Tibial artery (tissue), 4 donors: ENCODE data around the gene SGCG.

ENCODE experiments used
- DNase-seq, 2 donors: peaks; one replicate each; pipeline ENCODE4 v3.0.0-alpha.2; 2019
- H3K27ac ChIP-seq, 2 donors: fragments of 200-600 bp; sonication (generic) in 1 of 2; 1 replicate in 1 of 2; 2 replicates in 1 of 2; pipeline ENCODE4 v1.5.1; 2018 to 2019; ENCODE audit warnings: mild to moderate bottlenecking in 1 of 2
- H3K27me3 ChIP-seq, 2 donors: fragments of 200-600 bp; sonication (generic) in 1 of 2; one replicate each; pipeline versions ENCODE4 v1.5.1 to v1.6.0; 2016 to 2019
- H3K36me3 ChIP-seq, 3 donors: fragments of 200-600 bp; sonication (generic) in 2 of 3; one replicate each; pipeline ENCODE4 v1.5.1; 2016 to 2019; ENCODE audit warnings: mild to moderate bottlenecking in 2 of 3
- H3K4me1 ChIP-seq, 4 donors: fragments of 200-600 bp; sonication (generic) in 2 of 4; 1 replicate in 3 of 4; 2 replicates in 1 of 4; pipeline ENCODE4 v1.5.1; 2016 to 2019
- H3K4me3 ChIP-seq, 2 donors: fragments of 200-600 bp; sonication (generic) in 1 of 2; 1 replicate in 1 of 2; 2 replicates in 1 of 2; pipeline ENCODE4 v1.5.1; 2018 to 2019; ENCODE audit warnings: mild to moderate bottlenecking in 2 of 2
- H3K9me3 ChIP-seq, 3 donors: fragments of 200-600 bp; sonication (generic) in 1 of 3; one replicate each; pipeline ENCODE4 v1.5.1; 2016 to 2019
- intact Hi-C: fragments of 100-400 bp; cut with DNase I; formaldehyde crosslinking; loops from one replicate; pipeline ENCODE4 v1.15.0; 2023; ENCODE audit warnings: low total_unique reads
- TF ChIP-seq, protein P1 (sequence below), 2 experiments: fragments of 200-600 bp in 1 of 2; fragments of 450-650 bp in 1 of 2; IDR thresholded peaks; one replicate each; pipeline ENCODE4 v1.5.1; 2017 to 2019; ENCODE audit warnings: antibody characterized with exemption in 2 of 2, mild to moderate bottlenecking in 1 of 2, moderate library complexity in 1 of 2

Gene SGCG

DNA sequence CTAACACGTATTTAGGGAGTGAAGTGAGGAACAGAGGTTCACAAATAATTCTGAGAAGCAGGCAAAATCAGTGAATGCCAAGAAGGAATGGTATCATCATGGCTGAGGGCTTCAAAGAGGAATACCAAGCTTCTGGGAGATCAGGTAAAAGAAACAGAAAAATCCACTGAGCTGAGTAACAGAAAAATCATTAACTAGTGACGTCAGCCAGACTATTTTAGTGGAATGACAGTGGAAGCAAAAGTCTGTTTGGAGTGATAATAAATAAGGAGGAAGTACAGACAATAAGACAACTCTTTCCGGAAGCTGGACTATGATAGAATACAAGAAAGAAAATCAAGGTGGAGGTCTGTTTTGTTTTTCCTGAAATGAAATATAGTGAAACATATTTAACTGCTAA, 169.2 kb downstream of the SGCG start:
- TF ChIP-seq, protein P1, sequence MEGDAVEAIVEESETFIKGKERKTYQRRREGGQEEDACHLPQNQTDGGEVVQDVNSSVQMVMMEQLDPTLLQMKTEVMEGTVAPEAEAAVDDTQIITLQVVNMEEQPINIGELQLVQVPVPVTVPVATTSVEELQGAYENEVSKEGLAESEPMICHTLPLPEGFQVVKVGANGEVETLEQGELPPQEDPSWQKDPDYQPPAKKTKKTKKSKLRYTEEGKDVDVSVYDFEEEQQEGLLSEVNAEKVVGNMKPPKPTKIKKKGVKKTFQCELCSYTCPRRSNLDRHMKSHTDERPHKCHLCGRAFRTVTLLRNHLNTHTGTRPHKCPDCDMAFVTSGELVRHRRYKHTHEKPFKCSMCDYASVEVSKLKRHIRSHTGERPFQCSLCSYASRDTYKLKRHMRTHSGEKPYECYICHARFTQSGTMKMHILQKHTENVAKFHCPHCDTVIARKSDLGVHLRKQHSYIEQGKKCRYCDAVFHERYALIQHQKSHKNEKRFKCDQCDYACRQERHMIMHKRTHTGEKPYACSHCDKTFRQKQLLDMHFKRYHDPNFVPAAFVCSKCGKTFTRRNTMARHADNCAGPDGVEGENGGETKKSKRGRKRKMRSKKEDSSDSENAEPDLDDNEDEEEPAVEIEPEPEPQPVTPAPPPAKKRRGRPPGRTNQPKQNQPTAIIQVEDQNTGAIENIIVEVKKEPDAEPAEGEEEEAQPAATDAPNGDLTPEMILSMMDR (IDR thresholded peaks at IDR 0.05), result no peak
- peaks cover 0 to 39% (median 4%) of the 10 kb centered on the region in 4 donors for H3K4me1 ChIP-seq
- H3K27me3 ChIP-seq, result no peaks in the 10 kb centered on the region
- intact Hi-C loops, result no loop called here
- peak overlapping the region in 1 of 2 donors; percentile 17 for H3K27ac ChIP-seq
- no peaks in the 10 kb centered on the region for H3K9me3 ChIP-seq
- H3K36me3 ChIP-seq, result peaks cover 29 to 42% (median 32%) of the 10 kb centered on the region in 3 donors
- H3K4me3 ChIP-seq, result no peak overlapping the region
- no peak for DNase-seq

DNA sequence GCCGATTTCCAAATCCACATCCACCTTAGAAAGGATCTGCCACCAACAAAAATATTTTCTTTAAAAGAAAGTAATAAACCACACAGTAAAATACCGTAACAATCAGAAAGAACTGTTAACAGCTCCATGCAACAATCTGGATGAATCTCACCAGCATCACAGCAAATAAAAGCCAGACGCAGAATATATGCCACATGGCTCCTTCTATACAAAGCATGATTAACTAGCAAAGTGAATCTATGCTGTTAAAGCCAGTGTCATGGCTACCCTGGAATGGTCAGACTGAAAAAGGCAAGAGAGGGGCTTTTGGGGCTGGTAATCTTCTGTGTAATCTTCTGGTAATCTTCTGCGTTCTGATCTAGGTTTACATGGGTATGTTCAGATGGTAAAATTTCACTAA, 171.4 kb downstream of the SGCG start:
- H3K36me3 ChIP-seq, result peaks cover 31 to 49% (median 36%) of the 10 kb centered on the region in 3 donors
- no peak overlapping the region for H3K4me3 ChIP-seq
- peaks cover 0 to 39% (median 4%) of the 10 kb centered on the region in 4 donors for H3K4me1 ChIP-seq
- intact Hi-C loops, result no loop called here
- TF ChIP-seq, protein P1 (IDR thresholded peaks at IDR 0.05), result no peak
- H3K27me3 ChIP-seq, result no peaks in the 10 kb centered on the region
- H3K27ac ChIP-seq, result no peak overlapping the region
- no peaks in the 10 kb centered on the region for H3K9me3 ChIP-seq
- no peak for DNase-seq

DNA sequence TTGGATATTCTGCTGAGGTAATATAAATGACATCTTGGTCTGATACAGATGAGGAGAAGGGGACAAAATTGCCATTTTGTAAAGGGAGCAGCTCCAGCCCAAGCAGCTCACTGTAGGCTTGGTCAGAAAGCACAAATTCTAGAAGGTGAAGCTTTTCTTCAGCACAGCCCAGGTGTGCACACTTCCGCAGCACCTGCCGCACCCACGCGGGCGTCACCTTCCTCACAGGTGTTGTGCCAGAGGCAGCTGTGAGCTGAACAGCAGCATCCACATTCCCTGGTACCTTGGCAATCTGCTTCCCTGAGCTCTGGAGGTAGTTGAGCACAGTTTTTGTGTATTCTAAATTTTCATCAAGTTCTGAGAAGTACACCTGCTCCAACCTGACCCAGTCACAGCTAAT, 173.7 kb downstream of the SGCG start:
- peaks cover 40 to 48% (median 47%) of the 10 kb centered on the region in 3 donors for H3K36me3 ChIP-seq
- H3K27me3 ChIP-seq, result no peaks in the 10 kb centered on the region
- TF ChIP-seq, protein P1 (IDR thresholded peaks at IDR 0.05), result no peak
- intact Hi-C loops, result no loop called here
- no peak overlapping the region for H3K27ac ChIP-seq
- H3K9me3 ChIP-seq, result no peaks in the 10 kb centered on the region
- H3K4me3 ChIP-seq, result no peak overlapping the region
- DNase-seq, result no peak
- peaks cover 0 to 19% (median 1%) of the 10 kb centered on the region in 4 donors for H3K4me1 ChIP-seq

DNA sequence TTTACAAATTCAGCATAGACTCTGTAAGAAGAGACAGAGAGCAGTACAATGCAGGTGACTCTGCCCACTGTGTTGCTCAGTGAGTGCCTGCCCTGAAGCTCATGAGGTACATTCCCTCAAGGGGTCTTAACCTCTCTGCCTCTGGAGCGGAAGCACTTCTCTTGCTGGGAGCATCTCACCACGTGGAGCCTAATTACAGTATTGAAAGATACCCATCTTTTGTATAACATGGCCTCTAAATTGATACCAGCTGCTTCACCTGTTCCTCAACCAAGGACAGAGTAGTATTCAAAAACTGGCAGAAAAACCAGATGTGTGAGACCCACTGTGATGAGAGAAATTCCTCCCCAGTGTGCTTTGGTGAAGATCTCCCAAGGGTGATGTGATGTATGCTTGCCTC, 175.6 kb downstream of the SGCG start:
- intact Hi-C loops, result no loop called here

DNA sequence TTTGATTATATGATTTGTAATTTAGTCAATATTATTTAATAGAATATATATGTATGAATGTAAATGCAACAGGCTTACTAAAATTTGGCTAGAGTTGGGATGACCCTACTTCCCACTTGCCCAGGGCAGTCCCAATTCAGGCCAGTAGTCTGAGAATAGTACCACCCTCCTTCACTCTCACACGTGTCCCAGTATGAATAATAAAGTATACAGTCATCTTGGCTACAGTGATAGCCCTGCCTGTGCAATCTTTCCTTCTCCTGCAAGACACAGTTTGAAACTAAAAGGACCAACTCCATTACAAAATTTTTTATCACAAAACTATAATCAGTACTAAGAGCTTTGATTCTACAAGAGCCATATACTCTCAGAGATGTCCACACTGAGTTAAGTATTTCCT, 176.6 kb downstream of the SGCG start:
- TF ChIP-seq, protein P1 (IDR thresholded peaks at IDR 0.05), result no peak
- intact Hi-C loops, result no loop called here
- DNase-seq, result no peak
- Histone ChIP-seq H3K27ac (no peak overlapping the region), H3K9me3 (no peaks in the 10 kb centered on the region), H3K4me3 (no peak overlapping the region), H3K4me1 (peaks cover 0 to 18% (median 4%) of the 10 kb centered on the region in 4 donors), H3K36me3 (peaks cover 40 to 55% (median 45%) of the 10 kb centered on the region in 3 donors), H3K27me3 (no peaks in the 10 kb centered on the region)

More for the DNA sequence above, 175.6 kb downstream of the SGCG start:
- Histone ChIP-seq H3K27me3 (no peaks in the 10 kb centered on the region), H3K4me3 (no peak overlapping the region), H3K9me3 (no peaks in the 10 kb centered on the region), H3K27ac (no peak overlapping the region), H3K4me1 (peaks cover 0 to 17% (median 0%) of the 10 kb centered on the region in 4 donors), H3K36me3 (peaks cover 40 to 56% (median 50%) of the 10 kb centered on the region in 3 donors)
- DNase-seq, result no peak
- TF ChIP-seq, protein P1 (IDR thresholded peaks at IDR 0.05), result no peak

DNA sequence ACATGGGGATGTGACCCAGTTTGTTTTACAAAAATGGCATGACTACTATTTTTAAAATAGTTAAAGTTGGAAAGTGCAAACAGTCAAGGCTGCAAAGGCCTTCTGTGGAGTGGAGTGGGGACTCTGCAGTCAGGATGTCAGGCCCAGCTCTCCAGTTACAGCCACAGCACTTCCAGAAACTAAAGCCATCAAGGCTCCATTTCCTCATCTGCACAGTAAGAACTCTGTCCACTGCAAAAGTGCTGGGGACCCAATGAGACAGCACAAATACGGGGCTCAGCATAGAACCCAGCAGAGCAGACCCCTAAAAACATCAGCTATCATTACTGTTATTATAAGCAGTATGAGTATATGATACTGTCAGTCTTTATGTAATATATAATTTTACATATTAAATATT, 179.1 kb downstream of the SGCG start:
- Histone ChIP-seq H3K9me3 (no peaks in the 10 kb centered on the region), H3K36me3 (peaks cover 58 to 71% (median 59%) of the 10 kb centered on the region in 3 donors), H3K4me3 (no peak overlapping the region), H3K27ac (no peak overlapping the region), H3K4me1 (peaks cover 0 to 17% (median 5%) of the 10 kb centered on the region in 4 donors), H3K27me3 (no peaks in the 10 kb centered on the region)
- TF ChIP-seq, protein P1 (IDR thresholded peaks at IDR 0.05), result no peak
- DNase-seq, result no peak
- intact Hi-C loops, result no loop called here
